Calu3 (cell line): Measurements from ENCODE around the gene MYNN. TPM values are rescaled to one million over a fixed set of nuclear protein-coding genes. Genes with fewer than 3 reads are reported as not detected.

Experiments used
- BruUV-seq: library from RNA; stranded (reverse); fragments of 400-500 nt; replicated peaks from 2 replicates; lab custom pipeline; 2021; lab: Mats Ljungman, UMichigan
- CTCF ChIA-PET: fragments of 300-600 bp; sonication (Branson Sonifier 250); formaldehyde crosslinking; loops from one replicate; lab custom pipeline; 2022; ENCODE audit warnings: antibody characterized with exemption; lab: Charles Lee
- DNase-seq: peaks from one replicate; pipeline ENCODE4 v3.0.0; 2022
- H3K27ac Mint-ChIP-seq: one replicate; pipeline ENCODE4 v1.8.0; 2022; ENCODE audit warnings: mixed read lengths; ENCODE audit not compliant: unreplicated experiment
- H3K27me3 Mint-ChIP-seq: one replicate; pipeline ENCODE4 v1.8.0; 2022; ENCODE audit warnings: mixed read lengths; ENCODE audit not compliant: unreplicated experiment
- H3K36me3 Mint-ChIP-seq: one replicate; pipeline ENCODE4 v1.8.0; 2022; ENCODE audit warnings: mild to moderate bottlenecking, moderate library complexity, mixed read lengths; ENCODE audit not compliant: insufficient read depth, unreplicated experiment
- H3K4me1 Mint-ChIP-seq: one replicate; pipeline ENCODE4 v1.8.0; 2022; ENCODE audit warnings: mild to moderate bottlenecking, low read depth, mixed read lengths; ENCODE audit not compliant: unreplicated experiment
- H3K4me3 Mint-ChIP-seq: one replicate; pipeline ENCODE4 v1.8.0; 2022; ENCODE audit warnings: mild to moderate bottlenecking, low read depth, moderate library complexity, mixed read lengths; ENCODE audit not compliant: unreplicated experiment
- H3K9me3 Mint-ChIP-seq: one replicate; pipeline ENCODE4 v1.8.0; 2022; ENCODE audit warnings: low read depth, mixed read lengths; ENCODE audit not compliant: unreplicated experiment
- CTCF ChIP-seq: fragments of 200-600 bp; IDR thresholded peaks from one replicate; pipeline ENCODE4 v1.8.0; 2022; ENCODE audit warnings: antibody characterized with exemption; ENCODE audit not compliant: unreplicated experiment
- intact Hi-C: fragments of 100-400 bp; cut with micrococcal nuclease; formaldehyde crosslinking; loops from one replicate; pipeline ENCODE4 v1.10.0; 2022; ENCODE audit not compliant: unreplicated experiment
- total RNA-seq: library from RNA; stranded (reverse); gene quantifications from 2 replicates; pipeline ENCODE4 v1.2.3, GENCODE V29; 2022

MYNN gene
- total RNA-seq, 1 experiment from 2014 or later: 19.9 TPM

- no peak for TF ChIP-seq CTCF
- CTCF ChIA-PET: no interaction called here
- H3K9me3 Mint-ChIP-seq: no peaks in the 10 kb centered on the region
- H3K27me3 Mint-ChIP-seq: no peaks in the 10 kb centered on the region
- intact Hi-C loops: no loop called here
- BruUV-seq: no TSS peak
- DNase-seq: no peak
- H3K27ac Mint-ChIP-seq: peak overlapping the region; percentile 2
- H3K4me1 Mint-ChIP-seq: no peaks in the 10 kb centered on the region
- no peak overlapping the region for H3K4me3 Mint-ChIP-seq
- H3K36me3 Mint-ChIP-seq: peaks cover 28% of the 10 kb centered on the region
Measured at GRCh38 chr3:169790219-169790618, 17.0 kb downstream of the MYNN start.

GRCh38 chr3:169790687-169791429, 17.7 kb downstream of the MYNN start:
- Mint-ChIP-seq H3K4me1 (no peaks in the 10 kb centered on the region), H3K27me3 (no peaks in the 10 kb centered on the region), H3K9me3 (no peaks in the 10 kb centered on the region), H3K4me3 (no peak overlapping the region), H3K27ac (peak overlapping the region; percentile 2), H3K36me3 (peaks cover 21% of the 10 kb centered on the region)
- intact Hi-C loops: no loop called here
- CTCF ChIA-PET: no interaction called here
- no TSS peak for BruUV-seq
- TF ChIP-seq CTCF: no peak
- DNase-seq: no peak

- CTCF ChIA-PET: no interaction called here
- Mint-ChIP-seq H3K27ac (no peak overlapping the region), H3K4me3 (no peak overlapping the region), H3K36me3 (peaks cover 6% of the 10 kb centered on the region), H3K9me3 (no peaks in the 10 kb centered on the region), H3K27me3 (no peaks in the 10 kb centered on the region), H3K4me1 (no peaks in the 10 kb centered on the region)
- BruUV-seq: no TSS peak
- intact Hi-C loops: no loop called here
- DNase-seq: no peak
- no peak for TF ChIP-seq CTCF
Measured at GRCh38 chr3:169792359-169792758, 19.2 kb downstream of the MYNN start.

- Mint-ChIP-seq H3K4me1 (no peaks in the 10 kb centered on the region), H3K27me3 (no peaks in the 10 kb centered on the region), H3K9me3 (no peaks in the 10 kb centered on the region), H3K4me3 (no peak overlapping the region), H3K36me3 (no peaks in the 10 kb centered on the region), H3K27ac (no peak overlapping the region)
- no peak for DNase-seq
- CTCF ChIA-PET: no interaction called here
- no TSS peak for BruUV-seq
- intact Hi-C loops: no loop called here
- TF ChIP-seq CTCF: no peak
Measured at GRCh38 chr3:169804681-169805080, 31.5 kb downstream of the MYNN start.
